Vein endothelial cell (primary cell): Measurements from ENCODE around the gene C11orf52. TPM values are rescaled to one million over a fixed set of nuclear protein-coding genes. Genes with fewer than 3 reads are reported as not detected.

ENCODE experiments used
- small RNA-seq: library from RNA; depleted of rRNA; stranded (forward); fragments of <200 nt; gene quantifications from one replicate; pipeline ENCODE3, GENCODE V24; 2012
- total RNA-seq: library from RNA; depleted of rRNA; stranded (reverse); fragments of >200 nt; gene quantifications from 2 replicates; pipeline ENCODE4 v1.2.3, GENCODE V29; 2012

The C11orf52 gene
- 0.65 TPM in 1 of 2 replicates, not detected in the other for total RNA-seq

GRCh38 chr11:111918390-111919256 lies at the start of gene C11orf52:
C11orf52 (plus strand) TSS chr11:111918913; CDS start chr11:111918973, 60 bp downstream.

GRCh38 chr11:111870886-111871692 lies 47.6 kb upstream of the C11orf52 start, which contains the start of gene ALG9:
ALG9 (minus strand) TSS chr11:111871581; CDS start chr11:111871482, 99 bp downstream.

GRCh38 chr11:111878849-111879636 lies 39.7 kb upstream of the C11orf52 start, which contains the start of the genes CFAP68 and FDXACB1:
CFAP68 (plus strand) TSS chr11:111879541; CDS start chr11:111879561, 20 bp downstream.
FDXACB1 (minus strand) TSS chr11:111879165; CDS start chr11:111879132, 33 bp downstream.

GRCh38 chr11:111911563-111912401 lies 6.9 kb upstream of the C11orf52 start, which contains the start of gene CRYAB:
CRYAB (minus strand) TSS chr11:111911770; CDS start chr11:111911724, 46 bp downstream.

GRCh38 chr11:111912535-111912934 lies 6.2 kb upstream of the C11orf52 start, which contains the start of gene HSPB2:
HSPB2 (plus strand) TSS chr11:111912734; CDS start chr11:111912830, 96 bp downstream.

Small RNA genes lying within 50 kb of the gene (small RNA-seq; reads per million reads assigned to genes)
- gene C11orf52 = not detected
- gene RNA5SP351 = not detected
- 0.08 reads per million for gene RPL37AP8

Other genes starting within 250 kb of the C11orf52 start
- gene PPP2R1B, start 152.5 kb upstream of the C11orf52 start, total RNA-seq = 38.5 and 50.4 TPM in 2 replicates
- gene ALG9, start 47.3 kb upstream of the C11orf52 start, total RNA-seq = 31.6 and 34.0 TPM in 2 replicates
- 2.1 and 3.3 TPM in 2 replicates for gene FDXACB1, start 39.7 kb upstream of the C11orf52 start, total RNA-seq
- 4.2 and 4.6 TPM in 2 replicates for gene CFAP68, start 39.4 kb upstream of the C11orf52 start, total RNA-seq
- gene CRYAB, start 7.1 kb upstream of the C11orf52 start, total RNA-seq = 0.65 and 1.6 TPM in 2 replicates
- gene HSPB2, start 6.2 kb upstream of the C11orf52 start, total RNA-seq = not detected in 2 replicates
- 39.2 and 45.1 TPM in 2 replicates for gene DIXDC1, start 18.4 kb downstream of the C11orf52 start, total RNA-seq
- 34.6 and 49.5 TPM in 2 replicates for gene DLAT, start 106.5 kb downstream of the C11orf52 start, total RNA-seq
- gene PIH1D2, start 155.1 kb downstream of the C11orf52 start, total RNA-seq = 1.7 and 2.6 TPM in 2 replicates
- gene NKAPD1, start 155.4 kb downstream of the C11orf52 start, total RNA-seq = 16.0 and 19.8 TPM in 2 replicates
- 53.9 and 55.1 TPM in 2 replicates for gene TIMM8B, start 167.8 kb downstream of the C11orf52 start, total RNA-seq
- gene SDHD, start 168.0 kb downstream of the C11orf52 start, total RNA-seq = 84.5 and 114 TPM in 2 replicates
- 0.19 TPM in 1 of 2 replicates, not detected in the other for gene IL18, start 245.2 kb downstream of the C11orf52 start, total RNA-seq
- gene TEX12, start 248.5 kb downstream of the C11orf52 start, total RNA-seq = 0.29 and 0.65 TPM in 2 replicates